ENCODE results near the gene AGO3.

AGO3 gene

GRCh38 chr1:35894656-35895055, 36.2 kb upstream of the AGO3 start:
- no peak for DNase-seq (ENCODE audit: low read depth)
- no peak overlapping the region for H3K4me3 ChIP-seq (ENCODE audit: low read length)
- TF ChIP-seq CTCF (conservative IDR thresholded peaks at IDR 0.05; ENCODE audit: low read depth, low read length), result no peak

- TF ChIP-seq CTCF (conservative IDR thresholded peaks at IDR 0.05; ENCODE audit: low read depth, low read length), result no peak
- DNase-seq (ENCODE audit: low read depth), result no peak
Observed at GRCh38 chr1:35899941-35900340, 31.0 kb upstream of the AGO3 start.

GRCh38 chr1:35901235-35901634, 29.7 kb upstream of the AGO3 start:
- TF ChIP-seq CTCF (conservative IDR thresholded peaks at IDR 0.05; ENCODE audit: low read depth, low read length), result no peak
- DNase-seq (ENCODE audit: low read depth), result no peak
- H3K4me3 ChIP-seq (ENCODE audit: low read length), result no peak overlapping the region

More at GRCh38 chr1:35899941-35900340, 31.0 kb upstream of the AGO3 start:
- no peak overlapping the region for H3K4me3 ChIP-seq (ENCODE audit: low read length)

- no peak for TF ChIP-seq CTCF (conservative IDR thresholded peaks at IDR 0.05; ENCODE audit: low read depth, low read length)
- no peak for DNase-seq (ENCODE audit: low read depth)
- H3K4me3 ChIP-seq (ENCODE audit: low read length), result no peak overlapping the region
Observed at GRCh38 chr1:35902671-35903070, 28.2 kb upstream of the AGO3 start.

GRCh38 chr1:35914717-35915116, 16.2 kb upstream of the AGO3 start:
- DNase-seq (ENCODE audit: low read depth), result no peak
- TF ChIP-seq CTCF (conservative IDR thresholded peaks at IDR 0.05; ENCODE audit: low read depth, low read length), result no peak
- H3K4me3 ChIP-seq (ENCODE audit: low read length), result no peak overlapping the region

GRCh38 chr1:35915693-35916092, 15.2 kb upstream of the AGO3 start:
- no peak for TF ChIP-seq CTCF (conservative IDR thresholded peaks at IDR 0.05; ENCODE audit: low read depth, low read length)
- H3K4me3 ChIP-seq (ENCODE audit: low read length), result no peak overlapping the region
- no peak for DNase-seq (ENCODE audit: low read depth)

GRCh38 chr1:35923791-35924221, 7.1 kb upstream of the AGO3 start:
- TF ChIP-seq CTCF (conservative IDR thresholded peaks at IDR 0.05; ENCODE audit: low read depth, low read length), result no peak
- DNase-seq (ENCODE audit: low read depth), result no peak
- H3K4me3 ChIP-seq (ENCODE audit: low read length), result no peak overlapping the region

Measured in retinal pigment epithelial cell (primary cell).